GM12878 (cell line): ENCODE results near the gene EML1. TPM values are rescaled to one million over a fixed set of nuclear protein-coding genes. Genes with fewer than 3 reads are reported as not detected.

Experiments
- ATAC-seq: fragments of 200-7000 bp; cut with Tn5 transposase; 3 replicates; pipeline ENCODE4 v1.9.1; 2020; ENCODE audit warnings: mild to moderate bottlenecking, moderate library complexity
- BruUV-seq: library from RNA; stranded (reverse); fragments of 400-500 nt; replicated peaks from 2 replicates; lab custom pipeline; 2021; lab: Mats Ljungman, UMichigan
- CTCF ChIA-PET: fragments of 300-600 bp; sonication (Branson Sonifier 250); formaldehyde crosslinking; extraction: SDS; loops from one replicate; lab custom pipeline; 2021; ENCODE audit warnings: inconsistent platforms; lab: Yijun Ruan, JAX
- POLR2A ChIA-PET: fragments of 350-600 bp; formaldehyde crosslinking; extraction: SDS; loops from one replicate; lab custom pipeline; 2021; ENCODE audit warnings: inconsistent platforms; lab: Charles Lee
- RAD21 ChIA-PET: fragments of 300-600 bp; sonication (Branson Sonifier 250); formaldehyde crosslinking; loops from one replicate; lab custom pipeline; 2023; ENCODE audit warnings: antibody characterized with exemption; ENCODE audit not compliant: unreplicated experiment; lab: Charles Lee
- SMC1A ChIA-PET: fragments of 300-600 bp; sonication (Branson Sonifier 250); formaldehyde crosslinking; loops from one replicate; lab custom pipeline; 2023; ENCODE audit not compliant: unreplicated experiment, uncharacterized antibody; lab: Charles Lee
- DNase-seq: peaks from one replicate; pipeline ENCODE4 v3.0.0-alpha.2; 2011; ENCODE audit warnings: low read depth, low spot score
- FAIRE-seq: peaks from 3 replicates; lab custom pipeline; 2011; peaks lifted over from hg19 to GRCh38; lab: Jason Lieb, UNC
- H2AFZ ChIP-seq: 2 replicates; pipeline ENCODE4 v1.6.0; 2011; ENCODE audit warnings: low read depth, low read length, control low read depth; ENCODE audit not compliant: control insufficient read depth
- H3K27ac ChIP-seq: 2 replicates; pipeline ENCODE4 v1.5.1; 2011; ENCODE audit warnings: control low read depth; ENCODE audit not compliant: control insufficient read depth, insufficient read depth
- H3K27me3 ChIP-seq, 2 experiments: replicated peaks in 1 of 2; 2 replicates each; pipeline versions ENCODE4 v1.6.0 to v1.6.1; 2011; ENCODE audit warnings: low read length in 1 of 2; ENCODE audit not compliant: control insufficient read depth in 2 of 2, insufficient read depth in 2 of 2
- H3K36me3 ChIP-seq, 2 experiments: 2 replicates each; pipeline ENCODE4 v1.5.1; 2011; ENCODE audit warnings: low read length in 1 of 2; ENCODE audit not compliant: control insufficient read depth in 2 of 2, insufficient read depth in 2 of 2
- H3K4me1 ChIP-seq: 2 replicates; pipeline ENCODE4 v1.6.1; 2011; ENCODE audit warnings: mild to moderate bottlenecking, low read length, moderate library complexity, mixed read lengths; ENCODE audit not compliant: control insufficient read depth, insufficient read depth
- H3K4me2 ChIP-seq: 2 replicates; pipeline ENCODE4 v1.6.0; 2011; ENCODE audit warnings: control low read depth; ENCODE audit not compliant: control insufficient read depth, insufficient read depth
- H3K4me3 ChIP-seq: fragments of 200-600 bp; sonication (generic); 2 replicates; pipeline ENCODE4 v1.5.1; 2016
- H3K79me2 ChIP-seq: 2 replicates; pipeline ENCODE4 v1.6.0; 2011; ENCODE audit warnings: low read length; ENCODE audit not compliant: control insufficient read depth, insufficient read depth
- H3K9ac ChIP-seq: 2 replicates; pipeline ENCODE4 v1.8.0; 2011; ENCODE audit warnings: low read length, control low read depth, mixed read lengths; ENCODE audit not compliant: control insufficient read depth, insufficient read depth
- H3K9me3 ChIP-seq: replicated peaks from 3 replicates; pipeline ENCODE4 v1.5.1; 2011; ENCODE audit warnings: mild to moderate bottlenecking, low read length; ENCODE audit not compliant: control insufficient read depth, insufficient read depth
- H4K20me1 ChIP-seq: 2 replicates; pipeline ENCODE4 v1.6.0; 2011; ENCODE audit not compliant: control insufficient read depth, insufficient read depth
- EED ChIP-seq: sonication (generic); IDR thresholded peaks from 2 replicates; pipeline ENCODE4 v1.6.1; 2016; ENCODE audit warnings: antibody characterized with exemption, low read depth
- JUNB ChIP-seq: IDR thresholded peaks from 2 replicates; pipeline ENCODE4 v1.6.1; 2016; ENCODE audit warnings: antibody characterized with exemption, mild to moderate bottlenecking
- SP1 ChIP-seq: IDR thresholded peaks from one replicate; pipeline ENCODE4 v1.6.1; 2011; ENCODE audit warnings: low read depth, low read length
- SUPT20H ChIP-seq: IDR thresholded peaks from 2 replicates; pipeline ENCODE4 v1.6.1; 2011; ENCODE audit warnings: low read depth, mild to moderate bottlenecking, low read length, moderate library complexity, borderline replicate concordance; ENCODE audit not compliant: control insufficient read depth
- TCF12 ChIP-seq: IDR thresholded peaks from 2 replicates; pipeline ENCODE4 v1.6.1; 2011; ENCODE audit warnings: low read depth, mild to moderate bottlenecking, low read length
- WGBS: methylation state at CpG from one replicate; pipeline ENCODE4 v1.1.6; 2016; ENCODE audit warnings: low lambda C conversion rate; ENCODE audit not compliant: insufficient replicate concordance, insufficient coverage; ENCODE audit errors: missing lambda C conversion rate; 5-methylcytosine and 5-hydroxymethylcytosine counted together
- in situ Hi-C: fragments of 300-500 bp; cut with MboI; formaldehyde crosslinking; loops from 9 replicates; pipeline ENCODE4 v1.14.3; 2018; ENCODE audit warnings: mixed read lengths
- intact Hi-C: fragments of 100-400 bp; cut with micrococcal nuclease; formaldehyde crosslinking; loops from one replicate; pipeline ENCODE4 v1.14.2; 2022; ENCODE audit not compliant: unreplicated experiment
- polyA plus RNA-seq, 11 experiments: library from polyadenylated mRNA; depleted of rRNA in 4 of 11; unstranded in 6 of 11; stranded (reverse) in 5 of 11; fragments of >200 nt; fragmentation: Nextera tagmentation in 4 of 11; fragmentation: Illumina TruSeq in 1 of 11; extraction: Ambion mirVana in 4 of 11; extraction: Trizol in 1 of 11; gene quantifications; 1 replicate in 1 of 11; 2 replicates in 10 of 11; pipeline versions ENCODE4 v1.2.1 to v1.2.3, GENCODE V29; 2011 to 2016; ENCODE audit warnings: inconsistent platforms in 2 of 11, missing spikeins in 2 of 11, low read depth in 1 of 11
- total RNA-seq, 4 experiments: library from RNA; depleted of rRNA in 3 of 4; stranded (reverse); fragments of >200 nt in 3 of 4; fragmentation: Illumina TruSeq in 1 of 4; extraction: Trizol in 1 of 4; gene quantifications; 2 replicates each; pipeline versions ENCODE4 v1.2.1 to v1.2.3, GENCODE V29; 2013 to 2021
- TF ChIP-seq, protein P1 (sequence below): IDR thresholded peaks from 2 replicates; pipeline ENCODE4 v1.6.1; 2012; ENCODE audit warnings: improper control_type of control experiment, low read depth, low read length; ENCODE audit not compliant: insufficient replicate concordance
- TF ChIP-seq, protein P2 (sequence below): IDR thresholded peaks from 2 replicates; pipeline ENCODE4 v1.6.1; 2011; ENCODE audit warnings: low read depth, low read length, improper control_type of control experiment, borderline replicate concordance

Gene EML1
- total and polyA plus RNA-seq, 10 of the 15 experiments (the other 5 are each of a cell fraction or from before 2014, with no cell fraction given) = 0.05 to 3.4 (median 0.11) TPM; not detected in 3

DNA sequence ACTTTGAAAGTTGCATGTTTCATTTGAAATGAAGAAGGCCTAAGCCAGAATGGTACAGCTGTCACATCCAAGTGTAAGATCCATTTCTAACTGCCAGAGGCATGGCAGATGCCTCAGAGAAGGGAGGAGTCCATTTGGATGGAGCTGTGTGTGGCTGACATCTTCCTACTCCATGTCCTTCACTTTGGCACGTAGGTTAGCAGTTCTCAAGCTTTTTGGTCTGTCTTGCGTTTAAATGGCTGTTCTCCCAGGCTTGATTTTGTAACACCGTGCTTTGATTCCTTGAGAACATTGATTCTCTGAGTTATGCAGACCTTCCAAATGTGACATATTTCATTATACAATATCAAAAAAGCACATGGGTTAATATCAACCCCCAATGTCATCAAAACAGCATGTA is 23.4 kb downstream of the EML1 start (continued):
- TF ChIP-seq, protein P1, sequence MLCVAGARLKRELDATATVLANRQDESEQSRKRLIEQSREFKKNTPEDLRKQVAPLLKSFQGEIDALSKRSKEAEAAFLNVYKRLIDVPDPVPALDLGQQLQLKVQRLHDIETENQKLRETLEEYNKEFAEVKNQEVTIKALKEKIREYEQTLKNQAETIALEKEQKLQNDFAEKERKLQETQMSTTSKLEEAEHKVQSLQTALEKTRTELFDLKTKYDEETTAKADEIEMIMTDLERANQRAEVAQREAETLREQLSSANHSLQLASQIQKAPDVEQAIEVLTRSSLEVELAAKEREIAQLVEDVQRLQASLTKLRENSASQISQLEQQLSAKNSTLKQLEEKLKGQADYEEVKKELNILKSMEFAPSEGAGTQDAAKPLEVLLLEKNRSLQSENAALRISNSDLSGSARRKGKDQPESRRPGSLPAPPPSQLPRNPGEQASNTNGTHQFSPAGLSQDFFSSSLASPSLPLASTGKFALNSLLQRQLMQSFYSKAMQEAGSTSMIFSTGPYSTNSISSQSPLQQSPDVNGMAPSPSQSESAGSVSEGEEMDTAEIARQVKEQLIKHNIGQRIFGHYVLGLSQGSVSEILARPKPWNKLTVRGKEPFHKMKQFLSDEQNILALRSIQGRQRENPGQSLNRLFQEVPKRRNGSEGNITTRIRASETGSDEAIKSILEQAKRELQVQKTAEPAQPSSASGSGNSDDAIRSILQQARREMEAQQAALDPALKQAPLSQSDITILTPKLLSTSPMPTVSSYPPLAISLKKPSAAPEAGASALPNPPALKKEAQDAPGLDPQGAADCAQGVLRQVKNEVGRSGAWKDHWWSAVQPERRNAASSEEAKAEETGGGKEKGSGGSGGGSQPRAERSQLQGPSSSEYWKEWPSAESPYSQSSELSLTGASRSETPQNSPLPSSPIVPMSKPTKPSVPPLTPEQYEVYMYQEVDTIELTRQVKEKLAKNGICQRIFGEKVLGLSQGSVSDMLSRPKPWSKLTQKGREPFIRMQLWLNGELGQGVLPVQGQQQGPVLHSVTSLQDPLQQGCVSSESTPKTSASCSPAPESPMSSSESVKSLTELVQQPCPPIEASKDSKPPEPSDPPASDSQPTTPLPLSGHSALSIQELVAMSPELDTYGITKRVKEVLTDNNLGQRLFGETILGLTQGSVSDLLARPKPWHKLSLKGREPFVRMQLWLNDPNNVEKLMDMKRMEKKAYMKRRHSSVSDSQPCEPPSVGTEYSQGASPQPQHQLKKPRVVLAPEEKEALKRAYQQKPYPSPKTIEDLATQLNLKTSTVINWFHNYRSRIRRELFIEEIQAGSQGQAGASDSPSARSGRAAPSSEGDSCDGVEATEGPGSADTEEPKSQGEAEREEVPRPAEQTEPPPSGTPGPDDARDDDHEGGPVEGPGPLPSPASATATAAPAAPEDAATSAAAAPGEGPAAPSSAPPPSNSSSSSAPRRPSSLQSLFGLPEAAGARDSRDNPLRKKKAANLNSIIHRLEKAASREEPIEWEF = no peak
- no peak for TF ChIP-seq JUNB
- TF ChIP-seq EED = no peak
- no peak for TF ChIP-seq SP1

DNA sequence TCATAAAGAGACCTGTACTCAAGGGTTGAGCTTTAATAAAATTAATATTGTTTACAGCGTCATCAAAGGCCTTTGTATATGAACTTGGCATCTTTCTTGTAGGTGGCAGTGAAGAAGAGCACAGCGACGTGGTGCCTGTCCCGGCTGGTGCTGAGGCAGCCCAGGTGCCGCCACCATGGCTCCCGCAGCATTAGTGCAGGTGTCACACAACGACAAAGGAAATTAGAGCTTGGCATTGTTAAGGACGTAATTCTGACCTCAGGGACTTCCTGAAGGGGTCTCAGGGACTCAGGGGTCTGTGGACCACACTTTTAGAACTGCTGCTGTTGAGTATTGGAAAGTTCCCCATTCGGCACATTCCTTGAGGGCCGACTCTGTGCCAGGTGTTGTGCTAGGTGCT is 24.1 kb downstream of the EML1 start:
- H3K4me1 ChIP-seq = no peaks in the 10 kb centered on the region
- H3K4me2 ChIP-seq = no peak overlapping the region
- ChIA-PET POLR2A (no interaction called here), SMC1A (no interaction called here), CTCF (interaction anchor here (0.7 to 1.2 kb wide), 3 partner anchors 9 to 67 kb away, joined by 3 to 4 read pairs (median 3); no protein-coding TSS in a partner anchor), RAD21 (no interaction called here)
- 33% methylated on average over 10 of the region's 10 CpGs for WGBS
- intact Hi-C loops = no loop called here
- H3K9ac ChIP-seq = no peak overlapping the region
- no peak for ATAC-seq
- H3K27me3 ChIP-seq = peaks cover under 1 to 7% of the 10 kb centered on the region in 2 experiments; a peak in 3 of 4 replicates
- DNase-seq = no peak
- in situ Hi-C loops = no loop called here
- no peak for FAIRE-seq
- H3K79me2 ChIP-seq = no peaks in the 10 kb centered on the region
- H4K20me1 ChIP-seq = no peaks in the 10 kb centered on the region
- H3K36me3 ChIP-seq = no peaks in the 10 kb centered on the region
- BruUV-seq = no TSS peak
- TF ChIP-seq TCF12 (no peak), EED (no peak), SUPT20H (no peak)
- TF ChIP-seq, protein P2, sequence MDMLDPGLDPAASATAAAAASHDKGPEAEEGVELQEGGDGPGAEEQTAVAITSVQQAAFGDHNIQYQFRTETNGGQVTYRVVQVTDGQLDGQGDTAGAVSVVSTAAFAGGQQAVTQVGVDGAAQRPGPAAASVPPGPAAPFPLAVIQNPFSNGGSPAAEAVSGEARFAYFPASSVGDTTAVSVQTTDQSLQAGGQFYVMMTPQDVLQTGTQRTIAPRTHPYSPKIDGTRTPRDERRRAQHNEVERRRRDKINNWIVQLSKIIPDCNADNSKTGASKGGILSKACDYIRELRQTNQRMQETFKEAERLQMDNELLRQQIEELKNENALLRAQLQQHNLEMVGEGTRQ = no peak
- no peak overlapping the region for H3K4me3 ChIP-seq
- no peaks in the 10 kb centered on the region for H3K9me3 ChIP-seq
- H2AFZ ChIP-seq = no peak overlapping the region
- no peak overlapping the region for H3K27ac ChIP-seq
